ENCODE data around the gene ELP6. TPM values are rescaled to one million over a fixed set of nuclear protein-coding genes. Genes with fewer than 3 reads are reported as not detected.

The ELP6 gene
- total RNA-seq = 32.1 and 35.2 TPM in 2 replicates

GRCh38 chr3:47513125-47513929, at the start of gene ELP6:
Gene ELP6 (minus strand): TSS chr3:47513712. CDS start chr3:47513590, 122 bp downstream.

GRCh38 chr3:47475570-47476329, 37.8 kb downstream of the ELP6 start, which contains the start of gene SCAP:
Gene SCAP (minus strand): TSS chr3:47475941. CDS start chr3:47442993, 32,948 bp downstream.

Other genes starting within 250 kb of the ELP6 start
- 10.3 and 10.9 TPM in 2 replicates for gene KIF9, start 230.9 kb downstream of the ELP6 start, total RNA-seq
- gene KLHL18, start 230.8 kb downstream of the ELP6 start, total RNA-seq = 15.1 and 18.5 TPM in 2 replicates
- 14.2 and 15.3 TPM in 2 replicates for gene PTPN23, start 132.7 kb downstream of the ELP6 start, total RNA-seq
- 39.7 and 46.6 TPM in 2 replicates for gene SCAP, start 37.8 kb downstream of the ELP6 start, total RNA-seq
- gene CSPG5, start 65.2 kb upstream of the ELP6 start, total RNA-seq = 0.11 and 0.26 TPM in 2 replicates